HG02798 (cell line): Measurements from ENCODE around the gene FZD7.

Experiments
- ATAC-seq: cut with Tn5 transposase; IDR thresholded peaks from one replicate; pipeline ENCODE4 v1.9.1; 2021; ENCODE audit warnings: mild to moderate bottlenecking; ENCODE audit not compliant: unreplicated experiment, poor library complexity

FZD7 gene

DNA sequence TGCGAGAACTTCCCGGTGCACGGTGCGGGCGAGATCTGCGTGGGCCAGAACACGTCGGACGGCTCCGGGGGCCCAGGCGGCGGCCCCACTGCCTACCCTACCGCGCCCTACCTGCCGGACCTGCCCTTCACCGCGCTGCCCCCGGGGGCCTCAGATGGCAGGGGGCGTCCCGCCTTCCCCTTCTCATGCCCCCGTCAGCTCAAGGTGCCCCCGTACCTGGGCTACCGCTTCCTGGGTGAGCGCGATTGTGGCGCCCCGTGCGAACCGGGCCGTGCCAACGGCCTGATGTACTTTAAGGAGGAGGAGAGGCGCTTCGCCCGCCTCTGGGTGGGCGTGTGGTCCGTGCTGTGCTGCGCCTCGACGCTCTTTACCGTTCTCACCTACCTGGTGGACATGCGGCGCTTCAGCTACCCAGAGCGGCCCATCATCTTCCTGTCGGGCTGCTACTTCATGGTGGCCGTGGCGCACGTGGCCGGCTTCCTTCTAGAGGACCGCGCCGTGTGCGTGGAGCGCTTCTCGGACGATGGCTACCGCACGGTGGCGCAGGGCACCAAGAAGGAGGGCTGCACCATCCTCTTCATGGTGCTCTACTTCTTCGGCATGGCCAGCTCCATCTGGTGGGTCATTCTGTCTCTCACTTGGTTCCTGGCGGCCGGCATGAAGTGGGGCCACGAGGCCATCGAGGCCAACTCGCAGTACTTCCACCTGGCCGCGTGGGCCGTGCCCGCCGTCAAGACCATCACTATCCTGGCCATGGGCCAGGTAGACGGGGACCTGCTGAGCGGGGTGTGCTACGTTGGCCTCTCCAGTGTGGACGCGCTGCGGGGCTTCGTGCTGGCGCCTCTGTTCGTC is 1.7 kb downstream of the FZD7 start:
- no peak for ATAC-seq

DNA sequence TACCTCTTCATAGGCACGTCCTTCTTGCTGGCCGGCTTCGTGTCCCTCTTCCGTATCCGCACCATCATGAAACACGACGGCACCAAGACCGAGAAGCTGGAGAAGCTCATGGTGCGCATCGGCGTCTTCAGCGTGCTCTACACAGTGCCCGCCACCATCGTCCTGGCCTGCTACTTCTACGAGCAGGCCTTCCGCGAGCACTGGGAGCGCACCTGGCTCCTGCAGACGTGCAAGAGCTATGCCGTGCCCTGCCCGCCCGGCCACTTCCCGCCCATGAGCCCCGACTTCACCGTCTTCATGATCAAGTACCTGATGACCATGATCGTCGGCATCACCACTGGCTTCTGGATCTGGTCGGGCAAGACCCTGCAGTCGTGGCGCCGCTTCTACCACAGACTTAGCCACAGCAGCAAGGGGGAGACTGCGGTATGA is 2.3 kb downstream of the FZD7 start:
- ATAC-seq, result no peak

DNA sequence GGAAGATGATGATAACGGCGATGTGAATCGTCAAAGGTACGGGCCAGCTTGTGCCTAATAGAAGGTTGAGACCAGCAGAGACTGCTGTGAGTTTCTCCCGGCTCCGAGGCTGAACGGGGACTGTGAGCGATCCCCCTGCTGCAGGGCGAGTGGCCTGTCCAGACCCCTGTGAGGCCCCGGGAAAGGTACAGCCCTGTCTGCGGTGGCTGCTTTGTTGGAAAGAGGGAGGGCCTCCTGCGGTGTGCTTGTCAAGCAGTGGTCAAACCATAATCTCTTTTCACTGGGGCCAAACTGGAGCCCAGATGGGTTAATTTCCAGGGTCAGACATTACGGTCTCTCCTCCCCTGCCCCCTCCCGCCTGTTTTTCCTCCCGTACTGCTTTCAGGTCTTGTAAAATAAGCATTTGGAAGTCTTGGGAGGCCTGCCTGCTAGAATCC is 3.0 kb downstream of the FZD7 start:
- ATAC-seq, result no peak

DNA sequence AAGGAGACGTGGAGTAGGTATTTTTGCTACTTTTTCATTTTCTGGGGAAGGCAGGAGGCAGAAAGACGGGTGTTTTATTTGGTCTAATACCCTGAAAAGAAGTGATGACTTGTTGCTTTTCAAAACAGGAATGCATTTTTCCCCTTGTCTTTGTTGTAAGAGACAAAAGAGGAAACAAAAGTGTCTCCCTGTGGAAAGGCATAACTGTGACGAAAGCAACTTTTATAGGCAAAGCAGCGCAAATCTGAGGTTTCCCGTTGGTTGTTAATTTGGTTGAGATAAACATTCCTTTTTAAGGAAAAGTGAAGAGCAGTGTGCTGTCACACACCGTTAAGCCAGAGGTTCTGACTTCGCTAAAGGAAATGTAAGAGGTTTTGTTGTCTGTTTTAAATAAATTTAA is 3.4 kb downstream of the FZD7 start:
- no peak for ATAC-seq

DNA sequence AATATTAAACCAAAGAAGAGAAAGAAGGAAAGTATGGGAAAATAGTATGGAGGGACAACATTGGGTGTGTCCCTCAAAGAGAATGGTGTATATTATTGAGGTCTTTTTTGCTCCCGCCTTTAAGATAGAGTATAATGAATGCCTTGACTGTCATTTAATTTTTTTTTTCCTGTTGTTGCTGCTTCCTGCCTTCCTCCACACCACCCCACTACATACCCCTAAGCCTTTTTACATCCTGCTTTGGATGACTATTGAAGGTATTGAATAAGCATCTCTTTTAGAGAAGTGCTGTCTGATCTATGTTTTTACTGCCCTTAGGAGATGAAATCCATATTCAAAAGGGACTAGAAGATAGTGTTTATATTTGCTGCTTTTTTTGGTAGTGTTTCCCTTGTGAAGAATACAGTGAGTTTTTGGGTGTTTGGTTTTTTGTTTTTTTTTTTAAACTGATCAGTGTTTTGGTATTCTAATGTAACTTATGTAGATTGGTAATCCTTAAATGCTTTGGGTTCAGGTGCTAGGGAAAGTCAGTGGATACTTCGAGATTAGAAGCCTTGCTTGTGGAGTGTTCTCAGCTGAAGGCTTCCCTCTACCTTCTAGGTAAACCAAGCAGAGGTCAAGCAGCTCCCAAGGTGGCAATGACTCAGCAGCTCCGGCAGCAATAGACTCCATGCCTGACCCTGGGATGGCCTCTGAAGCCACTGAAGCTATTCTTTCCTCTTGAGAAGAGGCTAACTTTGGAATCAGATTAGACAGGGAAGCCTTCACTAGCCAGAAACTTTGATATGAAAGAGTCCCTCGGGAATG is 5.0 kb downstream of the FZD7 start:
- ATAC-seq, result no peak

DNA sequence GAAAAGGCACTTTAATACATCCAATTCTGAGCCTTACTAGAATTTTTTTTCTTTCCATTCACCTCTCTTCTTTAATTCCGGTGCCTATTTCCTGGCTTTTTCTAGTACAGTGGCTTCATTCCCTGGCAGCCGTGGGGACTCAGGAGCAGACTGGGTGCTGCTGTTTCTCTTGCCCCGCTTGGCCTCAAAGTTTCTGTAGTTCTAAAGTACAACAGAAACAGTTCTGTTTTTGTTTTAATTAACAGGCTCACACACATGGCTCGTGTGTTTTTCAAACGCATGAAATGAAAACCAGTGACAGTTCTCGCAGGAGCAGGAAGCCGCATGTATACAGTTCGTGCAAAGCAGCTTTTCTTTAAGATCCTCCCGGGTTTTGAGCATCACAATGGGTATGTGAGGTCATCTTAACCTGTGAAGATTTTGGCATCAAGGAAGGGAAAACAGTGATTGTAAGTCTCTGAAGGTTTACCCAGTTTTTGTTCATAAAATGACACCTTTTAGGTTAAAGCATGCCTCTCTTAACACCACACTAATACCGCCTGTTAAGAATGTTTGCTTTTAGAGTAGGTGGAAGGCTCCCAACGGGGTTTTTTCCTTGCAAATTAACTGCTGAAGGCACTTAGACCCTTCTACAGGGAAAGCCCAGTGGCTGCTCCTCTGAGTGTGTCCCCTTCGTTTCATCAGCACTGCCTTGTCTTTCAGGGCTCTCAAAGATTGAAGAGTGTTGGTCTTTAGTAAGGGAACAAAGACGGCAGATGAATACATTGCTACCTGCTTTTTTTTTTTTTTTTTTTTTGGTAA is 5.8 kb downstream of the FZD7 start:
- ATAC-seq, result peak; percentile 35

DNA sequence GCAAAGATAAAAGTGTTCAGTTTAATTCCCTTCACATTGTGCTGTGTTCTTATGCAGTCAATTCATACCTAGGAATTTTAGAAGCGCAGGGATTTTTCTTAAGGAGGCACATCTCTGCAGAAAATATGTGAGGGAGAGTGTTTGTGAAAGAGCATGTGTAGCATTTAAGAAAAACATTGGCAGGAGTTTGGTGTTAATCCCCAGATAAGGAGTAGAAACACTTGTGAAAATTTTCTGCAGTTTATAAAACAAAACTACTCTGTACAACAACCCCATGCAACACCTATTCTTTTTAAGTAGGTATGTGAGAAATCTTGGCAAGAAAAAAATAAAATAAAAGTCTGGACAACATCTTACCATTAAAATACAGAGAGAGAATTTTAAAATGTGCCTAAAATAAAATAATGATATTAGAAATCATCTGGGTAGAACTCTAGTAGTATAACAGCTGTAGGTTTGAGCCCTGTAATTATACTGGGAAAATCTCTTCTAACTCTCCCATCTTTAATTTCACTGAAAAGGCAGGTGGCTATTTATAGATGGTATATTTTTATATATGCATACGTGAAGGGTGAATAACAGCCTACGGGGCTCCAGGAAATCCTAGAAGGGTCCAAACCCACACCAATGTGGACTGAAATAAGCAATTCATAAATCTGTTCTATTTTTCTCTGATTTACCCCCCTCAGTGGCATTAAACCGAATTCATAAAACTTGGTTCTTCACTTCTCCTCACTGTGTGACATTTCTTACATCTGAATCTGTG is 6.6 kb downstream of the FZD7 start:
- ATAC-seq, result no peak

DNA sequence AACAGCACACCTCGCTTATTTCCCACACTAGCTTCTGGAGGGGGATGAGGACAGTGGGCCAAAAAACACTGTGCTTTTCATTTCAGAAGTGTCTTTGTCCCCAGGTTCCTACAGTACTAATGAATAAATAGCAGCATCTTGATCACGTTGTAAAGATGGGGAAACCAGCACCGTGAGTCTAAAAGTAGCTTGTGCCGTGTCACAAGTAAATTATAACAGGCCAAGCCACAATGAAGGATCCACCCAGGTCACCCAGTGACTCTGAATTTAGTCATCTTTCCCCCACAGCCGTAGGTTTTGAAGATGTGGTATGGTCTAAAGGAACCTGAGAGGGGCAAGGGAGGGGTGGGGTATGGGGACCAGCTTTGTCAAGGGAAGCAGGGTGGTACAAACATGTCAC is 8.8 kb downstream of the FZD7 start:
- ATAC-seq, result no peak

DNA sequence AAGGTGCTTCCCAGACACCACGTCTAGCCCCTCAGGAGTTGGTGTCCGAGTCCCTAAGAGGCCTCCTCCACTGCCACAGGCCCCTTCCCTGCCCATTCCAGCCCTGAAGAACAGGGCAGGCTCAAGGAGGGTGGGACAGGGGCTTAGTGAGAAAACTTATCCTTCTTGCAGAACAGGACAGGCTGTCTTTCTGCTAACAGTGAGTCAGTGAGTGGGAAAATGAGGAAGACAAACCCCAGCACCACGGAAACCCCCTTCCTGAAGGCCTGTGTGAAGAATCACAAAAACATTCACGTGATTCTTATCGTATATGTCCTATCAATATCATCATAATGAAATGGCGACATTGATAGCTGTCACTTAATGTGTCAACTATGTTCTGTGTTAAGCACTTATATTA is 9.8 kb downstream of the FZD7 start:
- no peak for ATAC-seq

DNA sequence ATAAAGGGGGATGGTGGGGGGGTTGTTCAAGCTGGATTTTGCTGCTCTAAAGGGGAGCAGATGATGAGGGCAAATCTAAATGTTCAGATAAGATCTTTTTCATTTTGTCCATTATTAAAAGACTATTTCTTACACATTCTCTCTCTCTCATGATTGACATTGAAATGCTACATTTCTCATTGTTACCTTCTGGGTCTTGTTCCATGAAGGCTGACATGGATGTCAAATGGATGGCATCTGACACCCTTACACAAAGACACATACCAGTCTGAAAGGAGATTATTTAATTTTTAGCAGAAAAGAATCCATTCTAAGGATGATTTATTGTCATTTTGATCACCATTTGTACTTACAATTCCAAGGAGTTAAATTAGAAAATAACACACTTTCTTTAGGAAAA is 11.1 kb downstream of the FZD7 start:
- no peak for ATAC-seq

DNA sequence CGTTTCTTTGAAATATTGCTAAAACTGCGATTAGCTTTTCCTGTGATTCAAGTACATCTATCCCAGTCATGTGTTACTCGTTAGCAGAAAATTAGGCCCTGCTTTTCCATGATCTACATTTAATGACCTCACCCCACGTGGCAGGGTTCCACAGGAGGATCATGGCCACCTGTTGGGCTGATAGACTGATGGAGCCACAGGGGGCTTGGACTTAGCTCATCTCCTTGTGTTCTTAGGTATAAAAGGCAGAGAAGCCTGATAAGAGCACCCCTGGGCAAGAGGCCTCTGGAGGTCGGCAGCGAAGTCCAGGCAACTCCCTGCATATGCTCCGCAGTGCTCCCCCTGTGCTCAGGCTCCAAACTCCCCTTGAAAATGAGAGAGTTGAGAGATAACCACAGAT is 12.9 kb downstream of the FZD7 start:
- ATAC-seq, result no peak

DNA sequence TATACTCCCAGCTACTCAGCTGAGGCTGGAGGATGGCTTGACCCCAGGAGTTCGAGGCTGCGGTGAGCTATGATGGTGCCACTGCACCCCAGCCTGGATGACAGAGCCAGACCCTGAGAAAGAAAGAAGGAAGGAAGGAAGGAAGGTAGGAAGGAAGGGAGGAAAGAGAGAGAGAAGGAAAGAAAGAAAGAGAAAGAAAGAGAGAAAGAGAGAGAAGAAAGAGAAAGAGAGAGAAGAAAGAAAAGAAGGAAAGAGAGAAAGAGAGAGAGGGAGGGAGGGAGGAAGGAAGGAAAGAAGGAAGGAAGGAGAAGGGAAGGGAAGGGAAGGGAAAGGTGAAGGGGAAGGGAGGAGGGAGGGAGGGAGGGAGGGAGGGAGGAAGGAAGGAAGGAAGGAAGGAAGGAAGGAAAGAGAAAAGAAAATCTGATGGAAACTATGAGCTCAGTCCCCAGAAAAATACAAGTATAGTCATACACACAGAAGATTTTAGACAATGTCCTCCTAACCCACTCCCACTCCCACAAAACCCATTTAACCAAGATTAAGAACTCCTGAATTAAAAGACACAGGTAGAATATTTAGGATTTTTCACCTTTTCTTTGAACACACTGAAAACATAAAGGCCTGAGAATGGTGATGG is 15.6 kb downstream of the FZD7 start:
- no peak for ATAC-seq

DNA sequence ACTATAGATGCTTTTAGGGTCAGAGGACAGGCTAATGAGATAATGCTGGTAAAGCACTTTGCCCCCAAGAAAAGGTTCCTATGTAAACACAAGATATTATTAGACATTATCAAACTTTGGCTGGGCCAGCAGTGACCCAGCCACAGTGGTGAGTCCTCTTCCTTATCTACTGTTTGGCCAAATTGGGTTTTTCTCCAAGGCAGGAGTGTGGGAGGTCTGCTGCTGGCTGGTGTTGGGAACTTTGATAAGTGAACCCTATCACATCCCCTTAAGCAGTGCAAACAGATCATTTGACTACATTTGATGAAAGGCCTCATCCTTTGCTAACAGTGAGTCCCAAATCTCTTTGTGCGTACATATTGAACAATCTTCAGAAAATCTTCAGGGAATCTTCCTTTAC is 16.2 kb downstream of the FZD7 start:
- no peak for ATAC-seq

DNA sequence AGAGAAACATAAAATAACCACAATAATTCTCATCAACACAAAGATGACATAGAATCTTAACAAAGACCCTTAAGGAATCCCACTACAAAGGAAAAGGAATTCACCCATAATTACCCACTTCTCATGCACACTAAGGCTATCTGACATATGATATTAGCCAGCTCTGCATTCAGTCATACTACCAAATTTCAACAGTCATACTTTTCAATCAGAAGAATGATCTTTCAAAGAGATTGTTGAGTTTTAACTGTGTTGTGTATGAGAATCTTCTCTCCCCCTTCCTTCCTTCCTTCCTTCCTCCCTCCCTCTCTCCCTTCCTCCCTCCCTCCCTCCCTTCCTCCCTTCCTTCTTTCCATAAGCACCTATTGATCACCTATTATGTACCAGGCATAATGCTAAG is 17.0 kb downstream of the FZD7 start:
- no peak for ATAC-seq

DNA sequence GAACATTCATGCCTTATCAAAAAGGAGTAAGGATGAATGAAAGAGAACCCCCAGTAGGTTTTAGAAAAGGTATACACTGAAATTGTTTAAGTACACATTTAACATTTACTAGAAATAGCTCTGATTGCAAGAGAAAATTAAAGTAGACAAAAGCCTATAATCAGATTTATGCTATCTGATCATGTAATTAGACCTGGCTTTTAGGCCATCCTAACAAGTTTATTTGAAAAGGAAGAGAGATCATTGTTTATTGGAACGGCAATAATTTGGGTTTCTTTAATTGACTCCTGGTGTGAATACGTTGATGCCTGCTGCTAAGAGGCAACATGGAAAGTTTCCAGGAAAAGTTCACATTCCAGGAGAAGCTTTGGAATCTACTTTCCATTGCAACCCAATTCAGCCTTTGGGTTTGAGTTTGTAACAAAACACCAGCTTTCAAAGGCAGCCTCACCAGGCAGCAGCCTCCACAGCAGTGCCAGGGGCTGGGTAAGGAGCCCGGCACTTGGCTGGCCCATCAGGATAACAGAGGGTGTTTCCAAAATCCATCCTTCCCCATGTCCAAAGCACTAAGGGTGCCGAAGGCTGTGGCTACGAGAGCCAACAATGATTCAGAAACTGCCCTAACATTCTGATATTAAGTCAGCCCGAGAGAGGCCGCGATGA is 18.0 kb downstream of the FZD7 start:
- no peak for ATAC-seq

DNA sequence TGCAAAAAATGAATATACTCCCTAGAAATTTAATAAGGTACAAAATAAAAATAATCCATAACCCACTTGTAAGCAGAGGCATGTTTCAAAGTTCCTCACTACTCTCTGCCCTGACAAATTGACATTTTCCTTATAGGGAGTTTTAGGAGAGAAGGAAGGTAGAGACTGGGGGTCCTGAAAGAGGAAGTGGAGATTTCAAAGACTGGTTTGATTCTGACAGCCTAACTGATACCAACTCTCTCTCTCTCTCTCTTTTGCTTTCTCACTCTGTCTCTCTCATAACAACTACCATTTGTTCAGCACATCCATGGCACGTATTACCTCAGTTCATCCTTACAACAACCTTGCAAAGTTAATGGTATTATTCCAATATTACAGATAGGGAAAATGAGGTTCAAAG is 18.6 kb downstream of the FZD7 start:
- no peak for ATAC-seq

DNA sequence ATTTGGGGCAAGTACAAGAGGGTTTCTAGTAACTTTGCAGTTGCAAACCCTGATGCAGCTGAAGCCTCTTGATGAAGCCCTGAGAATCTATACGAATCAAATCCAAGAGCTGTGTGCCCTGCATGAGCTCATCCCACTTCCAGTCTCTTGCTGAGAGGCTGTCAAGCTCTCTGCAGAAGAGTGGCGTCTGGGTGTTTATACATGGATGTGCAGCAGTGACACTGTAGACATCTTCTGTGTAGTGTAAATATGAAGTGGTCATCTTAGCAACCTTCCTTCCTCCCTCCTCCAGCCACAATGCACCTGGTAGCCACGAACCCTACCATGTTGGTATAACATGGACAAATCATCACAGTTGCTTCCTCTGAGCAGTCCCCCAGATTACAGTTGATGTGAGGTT is 21.0 kb downstream of the FZD7 start:
- no peak for ATAC-seq

DNA sequence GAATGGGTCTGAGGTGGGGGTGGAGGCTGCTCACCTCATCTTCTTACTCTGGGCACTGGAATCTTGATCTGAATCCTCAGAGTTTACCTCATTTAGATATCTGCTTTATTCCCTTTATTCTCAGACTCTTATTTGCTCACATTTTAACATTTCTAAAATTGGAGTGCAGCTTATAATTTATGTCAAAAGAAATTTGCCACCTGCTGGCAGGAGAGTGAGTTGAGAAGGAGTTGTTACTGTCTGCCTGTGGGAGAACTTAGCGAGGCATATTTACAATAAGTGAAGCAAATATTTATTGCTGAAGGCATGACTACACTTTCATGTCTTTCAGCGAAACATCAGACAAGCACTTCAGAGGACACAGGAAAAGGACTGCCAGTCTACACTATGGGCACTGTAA is 23.0 kb downstream of the FZD7 start:
- no peak for ATAC-seq

DNA sequence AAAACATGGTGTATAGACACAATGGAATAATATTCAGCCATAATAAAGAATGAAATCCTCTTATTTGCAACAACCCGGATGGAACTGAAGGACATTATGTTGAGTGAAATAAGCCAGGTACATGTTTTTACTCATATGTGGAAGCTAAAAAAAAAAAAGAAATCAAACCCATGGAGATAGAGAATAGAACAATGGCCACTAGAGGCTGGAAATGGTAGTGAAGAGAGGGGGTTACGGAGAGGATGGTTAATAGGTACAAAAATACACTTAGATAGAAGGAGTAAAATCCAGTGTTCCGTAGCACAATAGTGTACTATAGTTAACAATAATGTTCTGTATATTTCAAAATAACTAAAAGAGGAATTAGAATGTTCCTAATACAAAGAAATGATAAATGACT is 26.6 kb downstream of the FZD7 start:
- no peak for ATAC-seq
